Karpas-422 (cell line): ENCODE results near the gene RNF8. TPM values are rescaled to one million over a fixed set of nuclear protein-coding genes. Genes with fewer than 3 reads are reported as not detected.
"Not testable (repeated sequence)": the region's sequence is repeated elsewhere in the genome, so short reads cannot be mapped to it uniquely, and the experiment has no call there.

Experiments
- DNase-seq: peaks from one replicate; pipeline ENCODE4 v3.0.0-alpha.2; 2015
- H2AFZ ChIP-seq: fragments of 200-600 bp; sonication (generic); 2 replicates; pipeline ENCODE4 v1.6.1; 2014; ENCODE audit warnings: antibody characterized with exemption, low read length, mixed read lengths
- H3K27ac ChIP-seq: fragments of 200-600 bp; sonication (generic); 2 replicates; pipeline ENCODE4 v1.5.1; 2014; ENCODE audit warnings: mild to moderate bottlenecking, low read length, moderate library complexity
- H3K27me3 ChIP-seq: fragments of 200-600 bp; sonication (generic); 2 replicates; pipeline ENCODE4 v1.6.1; 2014; ENCODE audit warnings: low read length, mixed read lengths
- H3K36me3 ChIP-seq: fragments of 200-600 bp; sonication (generic); 2 replicates; pipeline ENCODE4 v1.6.1; 2014; ENCODE audit warnings: low read length, mixed read lengths; ENCODE audit not compliant: insufficient read depth
- H3K4me1 ChIP-seq: fragments of 200-600 bp; sonication (generic); 2 replicates; pipeline ENCODE4 v1.6.1; 2014; ENCODE audit warnings: mild to moderate bottlenecking, low read length, mixed read lengths
- H3K4me2 ChIP-seq: fragments of 200-600 bp; sonication (generic); 2 replicates; pipeline ENCODE4 v1.6.1; 2014; ENCODE audit warnings: low read length, low read depth, mild to moderate bottlenecking; ENCODE audit not compliant: poor library complexity, severe bottlenecking
- H3K4me3 ChIP-seq: fragments of 200-600 bp; sonication (generic); 2 replicates; pipeline ENCODE4 v1.5.1; 2014; ENCODE audit warnings: mild to moderate bottlenecking, antibody characterized with exemption, low read length, mixed read lengths
- H3K79me2 ChIP-seq: fragments of 200-600 bp; sonication (generic); 2 replicates; pipeline ENCODE4 v1.6.1; 2014; ENCODE audit warnings: mild to moderate bottlenecking, low read length, mixed read lengths
- H3K9ac ChIP-seq: fragments of 200-600 bp; sonication (generic); 2 replicates; pipeline ENCODE4 v1.6.0; 2014; ENCODE audit warnings: low read length
- H3K9me2 ChIP-seq: fragments of 200-600 bp; sonication (generic), shearing (Covaris generic); replicated peaks from 2 replicates; pipeline ENCODE4 v1.6.0; 2014; ENCODE audit warnings: mild to moderate bottlenecking, low read length, moderate library complexity; ENCODE audit not compliant: insufficient read depth
- H3K9me3 ChIP-seq: fragments of 300-700, 200-600 bp; sonication (generic); 2 replicates; pipeline ENCODE4 v1.6.1; 2014; ENCODE audit warnings: low read length, mixed read lengths
- H4K20me1 ChIP-seq: fragments of 200-600 bp; sonication (generic); 2 replicates; pipeline ENCODE4 v1.6.1; 2014; ENCODE audit warnings: mild to moderate bottlenecking, antibody characterized with exemption, low read length, low read depth; ENCODE audit not compliant: insufficient read depth
- total RNA-seq: library from RNA; depleted of rRNA; stranded (reverse); fragments of >200 nt; shearing (Covaris generic); gene quantifications from 2 replicates; pipeline ENCODE4 v1.2.3, GENCODE V29; 2014; ENCODE audit warnings: low replicate concordance

RNF8 gene
- total RNA-seq, 1 experiment from 2014 or later: 22.5 TPM

- H3K27ac ChIP-seq, H3K4me3 ChIP-seq, DNase-seq, H3K4me1 ChIP-seq, H3K4me2 ChIP-seq, H3K27me3 ChIP-seq, H4K20me1 ChIP-seq, H3K9me3 ChIP-seq, H3K9me2 ChIP-seq, H2AFZ ChIP-seq, H3K9ac ChIP-seq, H3K79me2 ChIP-seq, H3K36me3 ChIP-seq: not testable (repeated sequence)
These were observed 23.4 kb upstream of the RNF8 start for GRCh38 chr6:37330345-37330744.

GRCh38 chr6:37331047-37331446 is 22.7 kb upstream of the RNF8 start:
- H3K27me3 ChIP-seq: no peaks in the 10 kb centered on the region
- H3K36me3 ChIP-seq: no peaks in the 10 kb centered on the region
- no peaks in the 10 kb centered on the region for H3K9me3 ChIP-seq
- no peak overlapping the region for H3K27ac ChIP-seq
- no peaks in the 10 kb centered on the region for H3K79me2 ChIP-seq
- H2AFZ ChIP-seq: no peak overlapping the region
- H3K9me2 ChIP-seq: no peaks in the 10 kb centered on the region
- H3K4me3 ChIP-seq: no peak overlapping the region
- H3K9ac ChIP-seq: no peak overlapping the region
- no peak for DNase-seq
- H3K4me2 ChIP-seq: no peak overlapping the region
- no peaks in the 10 kb centered on the region for H3K4me1 ChIP-seq
- no peaks in the 10 kb centered on the region for H4K20me1 ChIP-seq

- Histone ChIP-seq H3K9me2 (no peaks in the 10 kb centered on the region), H3K4me1 (no peaks in the 10 kb centered on the region), H3K4me3 (no peak overlapping the region), H3K9me3 (no peaks in the 10 kb centered on the region), H3K9ac (no peak overlapping the region), H3K27ac (no peak overlapping the region), H3K27me3 (no peaks in the 10 kb centered on the region), H2AFZ (no peak overlapping the region), H3K79me2 (no peaks in the 10 kb centered on the region), H4K20me1 (no peaks in the 10 kb centered on the region), H3K4me2 (no peak overlapping the region), H3K36me3 (no peaks in the 10 kb centered on the region)
- DNase-seq: no peak
These were observed 20.9 kb upstream of the RNF8 start for GRCh38 chr6:37332894-37333293.

DNA sequence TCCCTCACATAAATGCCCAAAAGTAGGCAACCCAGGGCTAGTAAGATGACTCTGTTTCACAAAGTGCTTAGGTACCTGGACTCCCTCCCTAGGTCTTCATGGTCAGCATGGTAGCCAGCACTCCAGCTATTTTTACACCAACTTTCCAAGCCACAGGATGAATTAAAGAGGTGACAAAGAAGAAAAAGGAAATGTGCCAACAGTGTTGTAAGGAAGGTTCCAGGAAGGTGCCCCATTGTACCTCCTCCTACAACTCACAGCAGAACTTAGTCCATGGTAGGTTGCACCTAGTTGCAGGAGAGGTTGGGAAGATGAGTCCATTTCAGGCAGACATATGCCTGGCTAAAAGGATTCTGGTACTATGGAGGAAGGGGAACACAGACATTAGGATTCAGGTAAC is 19.7 kb upstream of the RNF8 start:
- no peaks in the 10 kb centered on the region for H3K27me3 ChIP-seq
- no peak overlapping the region for H3K9ac ChIP-seq
- H3K9me2 ChIP-seq: no peaks in the 10 kb centered on the region
- H4K20me1 ChIP-seq: no peaks in the 10 kb centered on the region
- H3K4me2 ChIP-seq: no peak overlapping the region
- H3K27ac ChIP-seq: no peak overlapping the region
- no peak overlapping the region for H2AFZ ChIP-seq
- H3K36me3 ChIP-seq: no peaks in the 10 kb centered on the region
- no peak for DNase-seq
- no peak overlapping the region for H3K4me3 ChIP-seq
- no peaks in the 10 kb centered on the region for H3K4me1 ChIP-seq
- no peaks in the 10 kb centered on the region for H3K9me3 ChIP-seq
- H3K79me2 ChIP-seq: no peaks in the 10 kb centered on the region

DNA sequence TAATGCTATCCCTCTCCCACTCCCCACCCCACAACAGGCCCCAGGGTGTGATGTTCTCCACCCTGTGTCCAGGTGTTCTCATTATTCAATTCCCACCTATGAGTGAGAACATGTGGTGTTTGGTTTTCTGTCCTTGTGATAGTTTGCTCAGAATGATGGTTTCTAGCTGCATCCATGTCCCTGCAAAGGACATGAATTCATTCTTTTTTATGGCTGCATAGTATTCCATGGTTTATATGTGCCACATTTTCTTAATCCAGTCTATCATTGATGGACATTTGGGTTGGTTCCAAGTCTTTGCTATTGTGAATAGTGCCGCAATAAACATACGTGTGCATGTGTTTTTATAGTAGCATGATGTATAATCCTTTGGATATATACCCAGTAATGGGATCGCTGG is 15.5 kb upstream of the RNF8 start:
- not testable (repeated sequence) for H2AFZ ChIP-seq, DNase-seq, H3K4me2 ChIP-seq, H3K36me3 ChIP-seq, H3K4me3 ChIP-seq, H3K4me1 ChIP-seq, H3K79me2 ChIP-seq, H3K27me3 ChIP-seq, H4K20me1 ChIP-seq, H3K9me3 ChIP-seq, H3K9ac ChIP-seq, H3K9me2 ChIP-seq, H3K27ac ChIP-seq

DNA sequence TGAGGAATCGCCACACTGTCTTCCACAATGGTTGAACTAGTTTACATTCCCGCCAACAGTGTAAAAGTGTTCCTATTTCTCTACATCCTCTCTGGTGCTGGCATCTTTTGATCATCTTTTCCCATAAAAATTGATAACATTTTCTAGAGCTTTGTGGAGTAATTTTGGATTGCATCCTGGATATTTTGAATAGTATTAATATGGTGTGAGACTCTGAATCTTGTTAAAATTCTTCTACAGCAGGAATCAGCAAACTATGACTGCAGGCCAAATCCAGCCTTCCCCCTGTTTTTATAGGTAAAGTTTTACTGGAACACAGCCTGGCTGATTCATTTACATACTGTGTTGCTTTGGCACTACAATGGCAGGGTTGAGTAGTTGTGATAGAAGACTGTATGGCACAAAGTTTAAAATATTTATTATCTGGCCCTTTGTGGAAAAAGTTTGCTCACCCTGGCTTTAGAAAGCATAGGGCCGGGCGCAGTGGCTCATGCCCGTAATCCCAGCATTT is 15.0 kb upstream of the RNF8 start:
- no peak overlapping the region for H3K4me3 ChIP-seq
- no peak for DNase-seq
- H3K9me3 ChIP-seq: no peaks in the 10 kb centered on the region
- H3K36me3 ChIP-seq: no peaks in the 10 kb centered on the region
- H3K4me2 ChIP-seq: no peak overlapping the region
- no peaks in the 10 kb centered on the region for H4K20me1 ChIP-seq
- H3K27ac ChIP-seq: no peak overlapping the region
- H3K27me3 ChIP-seq: no peaks in the 10 kb centered on the region
- no peak overlapping the region for H2AFZ ChIP-seq
- no peak overlapping the region for H3K9ac ChIP-seq
- H3K4me1 ChIP-seq: no peaks in the 10 kb centered on the region
- no peaks in the 10 kb centered on the region for H3K79me2 ChIP-seq
- H3K9me2 ChIP-seq: no peaks in the 10 kb centered on the region

GRCh38 chr6:37339741-37340638 is 13.8 kb upstream of the RNF8 start:
- H3K36me3 ChIP-seq: no peaks in the 10 kb centered on the region
- DNase-seq: no peak
- no peak overlapping the region for H3K27ac ChIP-seq
- H3K79me2 ChIP-seq: no peaks in the 10 kb centered on the region
- H3K4me3 ChIP-seq: no peak overlapping the region
- H3K4me2 ChIP-seq: no peak overlapping the region
- H3K9ac ChIP-seq: no peak overlapping the region
- no peaks in the 10 kb centered on the region for H3K9me2 ChIP-seq
- no peaks in the 10 kb centered on the region for H4K20me1 ChIP-seq
- H3K9me3 ChIP-seq: no peaks in the 10 kb centered on the region
- no peaks in the 10 kb centered on the region for H3K4me1 ChIP-seq
- H3K27me3 ChIP-seq: no peaks in the 10 kb centered on the region
- no peak overlapping the region for H2AFZ ChIP-seq

DNA sequence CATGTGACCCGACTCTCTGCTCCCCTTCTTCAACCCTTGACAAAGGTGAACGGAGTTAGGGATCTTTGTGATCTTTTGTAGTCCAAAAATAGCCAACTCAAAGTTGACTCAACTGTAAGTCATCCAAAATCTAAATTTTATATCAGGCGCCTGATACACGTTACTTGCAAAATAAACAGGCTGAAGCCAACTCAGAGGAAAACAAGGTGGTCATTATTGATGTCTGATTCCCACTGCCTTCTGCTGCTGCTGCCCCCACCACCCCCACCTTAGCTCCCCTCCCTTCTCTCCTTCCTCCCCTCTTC is 13.2 kb upstream of the RNF8 start:
- no peak for DNase-seq
- H3K9ac ChIP-seq: no peak overlapping the region
- H3K79me2 ChIP-seq: no peaks in the 10 kb centered on the region
- H3K9me3 ChIP-seq: no peaks in the 10 kb centered on the region
- no peak overlapping the region for H3K27ac ChIP-seq
- H4K20me1 ChIP-seq: no peaks in the 10 kb centered on the region
- H3K4me2 ChIP-seq: no peak overlapping the region
- no peaks in the 10 kb centered on the region for H3K36me3 ChIP-seq
- H2AFZ ChIP-seq: no peak overlapping the region
- no peaks in the 10 kb centered on the region for H3K27me3 ChIP-seq
- H3K9me2 ChIP-seq: no peaks in the 10 kb centered on the region
- H3K4me1 ChIP-seq: no peaks in the 10 kb centered on the region
- H3K4me3 ChIP-seq: no peak overlapping the region
